ENCODE results near the gene RAB18.
"Not testable (repeated sequence)": the region's sequence is repeated elsewhere in the genome, so short reads cannot be mapped to it uniquely, and the experiment has no call there.

The RAB18 gene

DNA sequence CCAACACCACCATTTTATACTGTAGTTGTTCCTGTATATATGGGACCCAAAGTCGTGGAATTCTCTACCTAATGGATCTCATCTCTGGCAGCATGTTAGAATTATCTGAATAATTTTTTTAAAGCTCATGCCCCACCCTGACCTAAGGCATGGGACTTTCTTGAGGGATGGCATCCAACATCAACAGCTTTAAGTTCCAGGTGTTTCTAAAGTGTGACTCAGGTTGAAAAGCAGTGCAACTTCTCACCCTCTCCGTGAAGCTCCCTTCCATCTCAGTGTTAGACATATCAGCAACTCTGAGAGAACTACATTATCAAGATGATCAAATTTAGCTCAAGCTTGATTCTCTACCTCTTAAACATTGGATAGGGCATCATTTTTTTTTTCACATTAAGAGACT is 18.1 kb upstream of the RAB18 start:
- no peak for FAIRE-seq
- no peak for DNase-seq (ENCODE audit: insufficient read length, low spot score)
- no peak for TF ChIP-seq POLR2A (IDR thresholded peaks at IDR 0.05; ENCODE audit: low read depth, low read length)

DNA sequence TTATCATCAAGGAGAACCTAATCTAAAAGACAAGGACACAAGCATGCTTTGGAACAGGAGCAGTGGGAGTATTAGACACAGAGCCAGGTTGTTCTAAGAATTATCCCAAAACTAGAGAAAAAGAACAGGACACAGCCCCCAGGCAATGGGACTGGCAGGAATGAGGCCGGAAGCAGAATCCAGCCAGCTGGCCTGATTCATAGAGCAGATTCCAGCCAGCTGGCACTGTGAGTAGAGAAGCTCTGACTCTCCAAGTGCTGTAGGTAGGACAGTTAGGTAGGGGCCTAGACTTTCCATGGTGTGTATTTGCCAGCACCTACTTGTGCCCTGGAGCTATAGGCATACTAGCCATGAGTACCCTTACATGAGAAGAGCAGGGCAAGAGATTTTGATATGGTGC is 13.3 kb upstream of the RAB18 start:
- DNase-seq (ENCODE audit: insufficient read length, low spot score) (no peak), FAIRE-seq (no peak)
- TF ChIP-seq POLR2A (IDR thresholded peaks at IDR 0.05; ENCODE audit: low read depth, low read length): no peak

DNA sequence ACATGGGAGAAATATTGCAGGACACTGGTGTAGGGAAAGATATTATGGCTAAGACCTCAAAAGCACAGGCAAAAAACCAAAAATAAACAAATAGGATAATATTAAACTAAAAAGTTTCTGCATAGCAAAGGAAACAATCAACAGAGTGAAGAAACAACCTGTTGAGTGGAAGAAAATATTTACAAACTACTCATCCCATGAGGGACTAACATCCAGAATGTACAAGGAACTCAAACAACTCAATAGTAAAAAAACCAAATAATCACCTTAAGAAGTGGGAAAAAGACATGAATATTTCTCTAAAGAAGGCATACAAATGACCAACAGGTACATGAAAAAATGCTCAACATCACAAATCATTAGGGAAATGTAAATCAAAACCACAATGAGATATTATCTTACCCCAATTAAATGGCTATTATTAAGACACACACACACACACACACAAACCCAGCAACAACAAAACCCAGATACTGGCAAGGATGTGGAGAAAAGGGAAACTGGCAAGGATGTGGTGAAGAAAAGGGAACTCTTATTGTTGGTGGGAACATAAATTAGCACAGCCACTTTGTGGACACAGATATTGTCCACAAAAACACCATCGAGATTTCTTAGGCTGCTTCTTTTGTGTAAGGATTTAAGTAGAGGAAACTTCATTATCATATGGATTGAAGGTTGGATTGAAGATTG is 9.8 kb upstream of the RAB18 start:
- no peak for DNase-seq (ENCODE audit: insufficient read length, low spot score)
- FAIRE-seq: peak; percentile 11
- no peak for TF ChIP-seq POLR2A (IDR thresholded peaks at IDR 0.05; ENCODE audit: low read depth, low read length)

- TF ChIP-seq POLR2A (IDR thresholded peaks at IDR 0.05; ENCODE audit: low read depth, low read length): no peak
- FAIRE-seq (no peak), DNase-seq (ENCODE audit: insufficient read length, low spot score) (no peak)
Measured at GRCh38 chr10:27496137-27496536, 8.0 kb upstream of the RAB18 start.

DNA sequence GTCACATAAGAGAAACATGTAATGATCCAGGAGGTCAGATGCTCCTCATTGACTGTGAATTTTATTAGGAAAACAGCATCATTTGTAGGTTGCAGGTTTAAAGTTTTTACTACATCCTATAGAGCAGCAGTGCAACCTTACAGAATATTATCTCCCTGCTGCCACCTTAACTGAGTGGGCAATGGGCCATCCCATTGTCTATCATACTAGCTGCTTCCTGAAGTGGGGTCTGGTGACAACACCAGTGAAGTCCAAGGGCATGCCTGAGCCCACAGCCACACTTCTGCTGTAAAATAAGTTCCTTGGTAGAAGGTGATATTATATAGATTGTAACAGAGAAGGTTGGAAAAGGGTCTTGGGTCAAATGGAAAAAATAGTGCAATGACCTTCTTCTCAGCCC is 4.0 kb upstream of the RAB18 start:
- DNase-seq (ENCODE audit: insufficient read length, low spot score): no peak
- no peak for TF ChIP-seq POLR2A (IDR thresholded peaks at IDR 0.05; ENCODE audit: low read depth, low read length)
- no peak for FAIRE-seq

DNA sequence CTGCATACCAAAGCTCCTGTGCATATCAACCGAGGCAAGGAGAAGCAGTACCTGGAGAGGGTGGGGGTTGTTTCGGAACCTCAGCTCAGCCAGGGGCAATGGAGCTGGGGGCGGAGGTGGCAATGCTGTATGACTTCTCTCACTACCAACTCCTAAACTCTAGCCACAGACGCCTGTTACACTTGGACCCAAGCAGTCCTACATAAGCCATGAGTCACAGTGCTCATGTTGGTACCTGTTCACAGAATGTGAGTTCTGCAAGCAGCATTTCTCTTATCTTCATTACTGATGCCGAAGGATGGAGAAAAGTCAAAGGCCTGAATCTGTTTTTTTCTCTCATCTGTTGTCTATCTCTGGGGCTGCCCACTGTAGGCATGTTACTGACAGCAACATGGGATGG is 3.2 kb upstream of the RAB18 start:
- FAIRE-seq: no peak
- no peak for TF ChIP-seq POLR2A (IDR thresholded peaks at IDR 0.05; ENCODE audit: low read depth, low read length)
- no peak for DNase-seq (ENCODE audit: insufficient read length, low spot score)

DNA sequence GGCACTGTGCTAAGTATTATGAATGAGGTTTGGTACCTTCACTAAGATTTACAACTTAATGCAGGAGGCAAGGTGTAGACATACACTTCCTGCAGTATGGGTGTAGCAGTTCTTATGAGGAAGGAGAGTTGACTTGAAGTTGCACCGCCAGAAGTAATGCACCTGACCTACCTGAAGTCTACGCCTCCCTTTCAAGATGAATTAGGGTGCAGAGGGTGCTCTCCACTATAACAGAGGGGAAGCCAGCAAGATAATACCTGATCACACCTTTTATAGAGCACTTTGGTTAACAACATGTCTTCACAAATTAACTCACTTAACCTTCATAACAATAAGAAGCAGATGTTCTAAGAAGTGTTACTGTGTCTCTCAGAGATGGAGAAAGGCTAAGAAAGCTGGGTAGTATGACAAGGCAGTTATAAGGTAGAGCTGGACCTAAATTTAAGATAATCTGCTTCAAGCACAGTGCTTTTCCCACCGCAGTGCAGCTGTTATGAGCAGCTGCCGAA is 552 bp upstream of the RAB18 start:
- FAIRE-seq (no peak), DNase-seq (ENCODE audit: insufficient read length, low spot score) (no peak)
- no peak for TF ChIP-seq POLR2A (IDR thresholded peaks at IDR 0.05; ENCODE audit: low read depth, low read length)

DNA sequence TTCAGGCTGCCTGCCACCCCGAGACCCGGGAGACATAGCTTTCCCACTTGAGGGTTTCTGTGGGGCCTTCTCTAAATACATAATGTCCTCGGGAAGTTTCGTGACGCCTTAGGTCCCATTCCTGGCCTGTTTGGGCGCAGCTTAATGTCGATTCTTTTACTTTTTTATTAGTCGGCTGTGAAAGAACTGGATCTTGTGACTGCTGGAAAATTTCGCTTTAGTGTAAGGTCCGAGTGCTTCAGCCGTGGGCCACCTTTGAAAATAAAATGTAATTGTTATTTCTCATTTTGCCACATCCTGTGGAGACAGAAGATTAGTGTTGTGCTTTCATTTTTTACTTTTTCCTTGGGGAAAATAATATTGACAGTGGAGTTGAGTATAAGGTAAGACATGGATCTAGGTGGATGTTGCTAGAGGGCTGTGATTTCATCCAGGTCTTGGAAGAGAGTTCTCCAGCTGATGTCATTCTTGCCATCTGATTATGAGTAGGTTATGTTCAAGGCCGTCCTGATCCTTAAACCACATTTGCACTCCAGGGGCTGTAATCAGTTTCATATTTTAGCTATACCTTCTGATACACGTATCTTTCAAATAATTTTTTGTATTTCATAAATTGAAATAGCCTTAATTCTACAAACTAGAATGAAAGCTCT is 830 bp downstream of the RAB18 start:
- DNase-seq (ENCODE audit: insufficient read length, low spot score) (no peak), FAIRE-seq (no peak)

GRCh38 chr10:27505537-27505936 is 1.4 kb downstream of the RAB18 start:
- not testable (repeated sequence) for FAIRE-seq; DNase-seq (ENCODE audit: insufficient read length, low spot score)

More for the DNA sequence above, 830 bp downstream of the RAB18 start:
- TF ChIP-seq POLR2A (IDR thresholded peaks at IDR 0.05; ENCODE audit: low read depth, low read length): no peak

- DNase-seq (ENCODE audit: insufficient read length, low spot score) (no peak), FAIRE-seq (peak; percentile 67)
- TF ChIP-seq POLR2A (IDR thresholded peaks at IDR 0.05; ENCODE audit: low read depth, low read length): no peak
Measured at GRCh38 chr10:27506280-27506679, 2.2 kb downstream of the RAB18 start.

DNA sequence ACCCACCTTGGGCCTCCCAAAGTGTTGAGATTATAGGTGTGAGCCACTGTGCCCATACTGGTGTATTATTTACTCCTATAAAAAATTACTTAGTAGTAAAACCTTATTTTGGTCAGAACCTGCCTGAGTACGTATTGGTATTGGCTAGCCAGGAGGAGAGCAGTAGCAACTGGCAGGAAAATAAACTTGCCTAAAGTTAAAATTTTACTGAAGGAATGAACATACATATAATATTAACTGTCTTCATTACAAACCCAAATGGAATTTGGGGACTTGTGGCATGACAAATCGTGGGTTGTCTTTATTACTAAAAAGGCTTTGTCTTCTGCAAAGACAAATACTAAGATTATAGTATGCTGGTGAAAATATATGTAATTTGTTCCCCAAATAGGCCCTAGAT is 8.4 kb downstream of the RAB18 start:
- TF ChIP-seq POLR2A (IDR thresholded peaks at IDR 0.05; ENCODE audit: low read depth, low read length): no peak
- DNase-seq (ENCODE audit: insufficient read length, low spot score) (no peak), FAIRE-seq (peak; percentile 80)

- TF ChIP-seq POLR2A (IDR thresholded peaks at IDR 0.05; ENCODE audit: low read depth, low read length): no peak
- no peak for DNase-seq (ENCODE audit: insufficient read length, low spot score)
- no peak for FAIRE-seq
Measured at GRCh38 chr10:27513451-27514191, 9.5 kb downstream of the RAB18 start.

- no peak for TF ChIP-seq POLR2A (IDR thresholded peaks at IDR 0.05; ENCODE audit: low read depth, low read length)
- no peak for DNase-seq (ENCODE audit: insufficient read length, low spot score)
- no peak for FAIRE-seq
Measured at GRCh38 chr10:27514243-27514642, 10.1 kb downstream of the RAB18 start.

DNA sequence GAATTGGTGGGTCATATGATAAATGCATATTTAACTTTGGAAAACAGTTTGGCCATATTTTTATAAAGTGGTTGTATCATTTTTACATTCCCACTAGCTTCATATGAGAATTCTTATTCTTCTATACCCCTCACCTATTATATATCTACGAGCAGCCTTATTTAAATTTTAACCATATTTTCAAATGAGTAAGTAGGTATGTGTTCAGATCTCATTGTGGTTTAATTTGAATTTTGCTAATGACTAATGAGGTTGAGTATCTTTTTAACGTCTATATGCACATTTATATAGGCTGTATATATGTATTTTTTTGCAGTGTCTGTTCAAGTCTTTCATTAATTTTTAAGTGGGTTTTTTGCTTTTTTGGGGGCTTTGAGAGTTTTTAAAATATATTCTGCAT is 14.2 kb downstream of the RAB18 start:
- FAIRE-seq: no peak
- no peak for TF ChIP-seq POLR2A (IDR thresholded peaks at IDR 0.05; ENCODE audit: low read depth, low read length)
- DNase-seq (ENCODE audit: insufficient read length, low spot score): no peak
